ENCODE data around the gene CTIF.

DNA sequence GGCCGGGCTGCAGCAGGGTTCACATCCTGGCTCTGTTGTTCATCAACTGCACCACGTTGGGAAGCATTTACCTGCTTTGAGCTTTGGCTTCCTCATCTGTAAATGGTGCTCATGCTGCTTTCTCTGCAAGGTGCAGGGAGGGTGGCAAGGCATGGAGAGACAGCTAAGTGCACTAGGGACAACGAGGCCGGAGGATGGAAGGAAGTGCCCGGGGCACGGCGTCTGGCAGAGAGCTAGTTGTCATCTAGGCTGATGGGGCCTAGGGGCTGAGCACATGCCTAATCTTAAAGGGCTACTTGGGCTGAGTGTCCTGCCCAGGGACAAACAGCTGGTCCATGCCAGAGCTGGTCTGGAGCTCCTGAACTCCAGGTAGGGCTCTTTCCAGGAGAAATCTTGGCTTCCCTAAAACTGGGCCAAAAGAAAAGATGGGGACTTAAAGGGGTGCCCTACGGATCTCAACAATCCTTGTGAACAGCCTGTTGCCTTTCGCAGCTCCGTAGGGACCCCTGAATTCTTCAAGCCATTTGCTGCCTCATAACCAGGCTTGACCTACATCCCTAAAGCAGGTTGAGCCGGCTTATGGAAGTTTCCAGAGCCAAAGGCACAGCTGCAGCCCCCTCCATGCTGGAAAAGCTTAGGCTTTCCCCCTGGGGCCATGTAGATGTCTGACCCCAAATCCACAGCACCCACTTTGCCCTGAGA lies 281.1 kb downstream of the CTIF start:
- TF ChIP-seq POLR2A (IDR thresholded peaks at IDR 0.05), result no peak
- no peak for TF ChIP-seq CTCF (IDR thresholded peaks at IDR 0.05)
